Keratinocyte (primary cell): ENCODE measurements around the gene LHPP. TPM values are rescaled to one million over a fixed set of nuclear protein-coding genes. Genes with fewer than 3 reads are reported as not detected.

Experiments used
- DNase-seq: peaks from one replicate; pipeline ENCODE4 v3.0.0-alpha.2; 2011; ENCODE audit warnings: low read depth, missing footprints, low spot score
- FAIRE-seq: peaks from 2 replicates; lab custom pipeline; 2011; peaks lifted over from hg19 to GRCh38; lab: Jason Lieb, UNC
- H2AFZ ChIP-seq: 2 replicates; pipeline ENCODE4 v1.6.0; 2012; ENCODE audit warnings: low read length, control low read depth, inconsistent platforms; ENCODE audit not compliant: control insufficient read depth
- H3K27ac ChIP-seq: 2 replicates; pipeline ENCODE4 v1.5.1; 2011; ENCODE audit warnings: low read length; ENCODE audit not compliant: control insufficient read depth, insufficient read depth
- H3K27me3 ChIP-seq: 3 replicates; pipeline ENCODE4 v1.6.0; 2011; ENCODE audit warnings: low read length; ENCODE audit not compliant: control insufficient read depth, insufficient read depth; ENCODE audit errors: extremely low read depth
- H3K36me3 ChIP-seq, 2 experiments: 2 replicates in 1 of 2; 3 replicates in 1 of 2; pipeline ENCODE4 v1.5.1; 2011; ENCODE audit warnings: low read length in 2 of 2, mild to moderate bottlenecking in 1 of 2; ENCODE audit not compliant: control insufficient read depth in 2 of 2, insufficient read depth in 2 of 2; ENCODE audit errors: extremely low read depth in 1 of 2
- H3K4me1 ChIP-seq: 3 replicates; pipeline ENCODE4 v1.5.1; 2011; ENCODE audit warnings: low read length; ENCODE audit not compliant: control insufficient read depth, insufficient read depth; ENCODE audit errors: extremely low read depth
- H3K4me2 ChIP-seq: 3 replicates; pipeline ENCODE4 v1.6.0; 2011; ENCODE audit warnings: low read depth, low read length; ENCODE audit not compliant: control insufficient read depth, insufficient read depth; ENCODE audit errors: extremely low read depth
- H3K4me3 ChIP-seq, 3 experiments: fragments of 200-600 bp in 1 of 3; sonication (generic) in 1 of 3; 2 replicates in 2 of 3; 3 replicates in 1 of 3; pipeline ENCODE4 v1.5.1; 2011 to 2016; ENCODE audit warnings: low read length in 3 of 3, mild to moderate bottlenecking in 3 of 3, control low read depth in 2 of 3, inconsistent platforms in 1 of 3, low read depth in 1 of 3, mixed read lengths in 1 of 3, mixed run types in 1 of 3, moderate library complexity in 1 of 3; ENCODE audit not compliant: control insufficient read depth in 2 of 3, insufficient read depth in 2 of 3; ENCODE audit errors: extremely low read depth in 1 of 3
- H3K79me2 ChIP-seq: 2 replicates; pipeline ENCODE4 v1.6.0; 2012; ENCODE audit warnings: low read length; ENCODE audit not compliant: control insufficient read depth, insufficient read depth
- H3K9ac ChIP-seq: 3 replicates; pipeline ENCODE4 v1.6.0; 2011; ENCODE audit warnings: low read length; ENCODE audit not compliant: control insufficient read depth, insufficient read depth; ENCODE audit errors: extremely low read depth
- H3K9me1 ChIP-seq: 3 replicates; pipeline ENCODE4 v1.6.0; 2011; ENCODE audit warnings: low read length; ENCODE audit not compliant: control insufficient read depth, insufficient read depth; ENCODE audit errors: extremely low read depth
- H3K9me3 ChIP-seq: 2 replicates; pipeline ENCODE4 v1.5.1; 2012; ENCODE audit warnings: low read depth, low read length; ENCODE audit not compliant: control insufficient read depth
- H4K20me1 ChIP-seq: 3 replicates; pipeline ENCODE4 v1.6.0; 2011; ENCODE audit warnings: low read length; ENCODE audit not compliant: control insufficient read depth, insufficient read depth; ENCODE audit errors: extremely low read depth
- EZH2 ChIP-seq: IDR thresholded peaks from one replicate; pipeline ENCODE4 v1.6.1; 2012; ENCODE audit warnings: inconsistent platforms, mild to moderate bottlenecking, low read length, moderate library complexity
- dilution Hi-C: fragments of 300-500 bp; cut with MboI; formaldehyde crosslinking; loops from one replicate; pipeline ENCODE4 v1.7.0; 2020; ENCODE audit warnings: low sequenced_read_pairs; ENCODE audit not compliant: extremely low pct_ligation_motif_present
- polyA plus RNA-seq, 5 experiments: library from polyadenylated mRNA; depleted of rRNA in 3 of 5; stranded (reverse) in 3 of 5; stranded (forward) in 1 of 5; unstranded in 1 of 5; fragments of >200 nt; gene quantifications; 1 replicate in 1 of 5; 2 replicates in 3 of 5; 3 replicates in 1 of 5; pipeline versions ENCODE4 v1.2.1 to v1.2.3, GENCODE V29; 2011 to 2012; ENCODE audit warnings: missing spikeins in 2 of 5, low read depth in 1 of 5, low replicate concordance in 1 of 5
- TF ChIP-seq, protein P1 (sequence below), 3 experiments: IDR thresholded peaks in 1 of 3; conservative IDR thresholded peaks in 1 of 3; optimal IDR thresholded peaks in 1 of 3; 2 replicates in 2 of 3; 3 replicates in 1 of 3; pipeline versions ENCODE3 to v1.5.1; 2011; ENCODE audit warnings: low read length in 3 of 3, mild to moderate bottlenecking in 3 of 3, moderate library complexity in 2 of 3, control low read depth in 1 of 3, inconsistent platforms in 1 of 3; ENCODE audit not compliant: insufficient read depth in 2 of 3; ENCODE audit errors: extremely low read depth in 1 of 3

Gene LHPP
- polyA plus RNA-seq, 1 donor (not counting 4 experiments of a cell fraction or from before 2014, with no cell fraction given): 13.1 TPM

DNA sequence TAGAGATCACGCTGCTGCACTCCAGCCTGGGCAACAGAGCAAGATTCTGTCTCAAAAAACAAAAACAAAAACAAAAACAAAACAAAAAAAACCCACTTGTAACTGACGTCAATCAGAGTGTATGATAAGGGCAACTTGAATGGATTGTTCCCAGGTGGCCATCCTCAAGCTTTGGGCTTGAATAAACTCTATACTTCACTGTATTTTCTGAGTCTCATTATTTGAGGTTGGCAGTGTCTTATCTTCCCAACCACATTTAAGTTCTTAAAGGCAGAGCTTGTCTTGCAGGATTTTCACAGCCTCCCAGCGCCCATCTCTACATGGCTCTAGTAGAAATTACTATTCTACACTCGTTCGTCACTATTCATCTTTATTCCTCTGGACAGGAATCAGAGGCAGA, 37.8 kb upstream of the LHPP start:
- Histone ChIP-seq H3K79me2 (no peaks in the 10 kb centered on the region), H3K27ac (no peak overlapping the region), H2AFZ (no peak overlapping the region), H3K4me1 (peaks cover 4% of the 10 kb centered on the region), H4K20me1 (no peaks in the 10 kb centered on the region), H3K9ac (no peak overlapping the region), H3K9me1 (no peaks in the 10 kb centered on the region), H3K27me3 (no peaks in the 10 kb centered on the region), H3K9me3 (no peaks in the 10 kb centered on the region), H3K36me3 (no peaks in the 10 kb centered on the region), H3K4me2 (no peak overlapping the region), H3K4me3 (no peak overlapping the region)
- FAIRE-seq (no peak), DNase-seq (no peak)
- dilution Hi-C loops: no loop called here
- TF ChIP-seq, protein P1, sequence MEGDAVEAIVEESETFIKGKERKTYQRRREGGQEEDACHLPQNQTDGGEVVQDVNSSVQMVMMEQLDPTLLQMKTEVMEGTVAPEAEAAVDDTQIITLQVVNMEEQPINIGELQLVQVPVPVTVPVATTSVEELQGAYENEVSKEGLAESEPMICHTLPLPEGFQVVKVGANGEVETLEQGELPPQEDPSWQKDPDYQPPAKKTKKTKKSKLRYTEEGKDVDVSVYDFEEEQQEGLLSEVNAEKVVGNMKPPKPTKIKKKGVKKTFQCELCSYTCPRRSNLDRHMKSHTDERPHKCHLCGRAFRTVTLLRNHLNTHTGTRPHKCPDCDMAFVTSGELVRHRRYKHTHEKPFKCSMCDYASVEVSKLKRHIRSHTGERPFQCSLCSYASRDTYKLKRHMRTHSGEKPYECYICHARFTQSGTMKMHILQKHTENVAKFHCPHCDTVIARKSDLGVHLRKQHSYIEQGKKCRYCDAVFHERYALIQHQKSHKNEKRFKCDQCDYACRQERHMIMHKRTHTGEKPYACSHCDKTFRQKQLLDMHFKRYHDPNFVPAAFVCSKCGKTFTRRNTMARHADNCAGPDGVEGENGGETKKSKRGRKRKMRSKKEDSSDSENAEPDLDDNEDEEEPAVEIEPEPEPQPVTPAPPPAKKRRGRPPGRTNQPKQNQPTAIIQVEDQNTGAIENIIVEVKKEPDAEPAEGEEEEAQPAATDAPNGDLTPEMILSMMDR (optimal IDR thresholded peaks at IDR 0.05 in 1 of 3, IDR thresholded peaks at IDR 0.05 in 1 of 3, conservative IDR thresholded peaks at IDR 0.05 in 1 of 3; ENCODE audit: extremely low read depth in 1 of 3, insufficient read depth in 2 of 3, low read length in 3 of 3): no peak
- TF ChIP-seq EZH2: no peak

DNA sequence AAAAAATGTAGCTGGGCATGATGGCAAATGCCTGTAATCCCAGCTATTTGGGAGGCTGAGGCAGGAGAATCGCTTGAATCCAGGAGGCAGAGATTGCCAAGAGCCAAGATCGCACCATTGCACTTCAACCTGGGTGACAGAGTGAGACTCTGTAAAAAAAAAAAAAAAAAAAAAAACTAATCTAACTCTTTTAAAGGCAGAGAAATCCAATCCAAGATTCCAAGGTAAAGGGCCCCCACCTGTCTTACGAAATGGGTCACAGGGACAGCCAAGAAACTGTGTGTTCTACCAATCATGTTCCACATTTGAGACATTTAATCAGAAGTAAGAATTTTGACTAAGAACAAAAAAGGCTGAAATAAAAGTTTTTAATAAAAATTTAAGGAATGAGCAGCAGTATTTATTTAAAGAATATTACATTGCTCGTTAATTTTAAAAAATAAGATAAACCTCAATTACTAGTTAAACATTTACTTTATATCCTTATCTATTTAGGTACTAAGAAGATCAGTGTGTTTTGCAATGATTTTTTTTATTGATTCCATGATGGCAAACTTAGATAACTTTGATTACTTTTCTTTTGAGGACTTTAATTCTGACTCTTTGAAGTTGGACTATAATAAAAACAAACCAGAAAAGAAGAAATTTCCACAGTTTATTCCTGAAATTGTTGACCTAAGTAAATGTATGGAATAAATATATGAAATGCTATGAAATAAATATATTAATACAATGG, 36.2 kb upstream of the LHPP start:
- no peak overlapping the region for H3K27ac ChIP-seq
- no peak overlapping the region for H3K9ac ChIP-seq
- no peaks in the 10 kb centered on the region for H3K4me1 ChIP-seq
- FAIRE-seq: no peak
- no peak overlapping the region for H3K4me3 ChIP-seq
- no peak for DNase-seq
- dilution Hi-C loops: no loop called here
- no peaks in the 10 kb centered on the region for H3K9me3 ChIP-seq
- no peaks in the 10 kb centered on the region for H3K79me2 ChIP-seq
- no peaks in the 10 kb centered on the region for H4K20me1 ChIP-seq
- H3K36me3 ChIP-seq: no peaks in the 10 kb centered on the region
- H3K4me2 ChIP-seq: no peak overlapping the region
- no peaks in the 10 kb centered on the region for H3K9me1 ChIP-seq
- H3K27me3 ChIP-seq: no peaks in the 10 kb centered on the region
- TF ChIP-seq, protein P1 (optimal IDR thresholded peaks at IDR 0.05 in 1 of 3, IDR thresholded peaks at IDR 0.05 in 1 of 3, conservative IDR thresholded peaks at IDR 0.05 in 1 of 3; ENCODE audit: extremely low read depth in 1 of 3, insufficient read depth in 2 of 3, low read length in 3 of 3): no peak
- H2AFZ ChIP-seq: no peak overlapping the region
